Measurements from ENCODE around the gene FARSB.

- TF ChIP-seq TARDBP (IDR thresholded peaks at IDR 0.05) (no peak), NFRKB (IDR thresholded peaks at IDR 0.05) (no peak)
Measured at GRCh38 chr2:222623756-222624309, 32.1 kb downstream of the FARSB start.
